GM18867 (cell line): ENCODE measurements around the gene IQSEC1.

Experiments used
- ATAC-seq: cut with Tn5 transposase; IDR thresholded peaks from one replicate; pipeline ENCODE4 v1.9.1; 2021; ENCODE audit warnings: mild to moderate bottlenecking, moderate library complexity; ENCODE audit not compliant: unreplicated experiment

Gene IQSEC1

DNA sequence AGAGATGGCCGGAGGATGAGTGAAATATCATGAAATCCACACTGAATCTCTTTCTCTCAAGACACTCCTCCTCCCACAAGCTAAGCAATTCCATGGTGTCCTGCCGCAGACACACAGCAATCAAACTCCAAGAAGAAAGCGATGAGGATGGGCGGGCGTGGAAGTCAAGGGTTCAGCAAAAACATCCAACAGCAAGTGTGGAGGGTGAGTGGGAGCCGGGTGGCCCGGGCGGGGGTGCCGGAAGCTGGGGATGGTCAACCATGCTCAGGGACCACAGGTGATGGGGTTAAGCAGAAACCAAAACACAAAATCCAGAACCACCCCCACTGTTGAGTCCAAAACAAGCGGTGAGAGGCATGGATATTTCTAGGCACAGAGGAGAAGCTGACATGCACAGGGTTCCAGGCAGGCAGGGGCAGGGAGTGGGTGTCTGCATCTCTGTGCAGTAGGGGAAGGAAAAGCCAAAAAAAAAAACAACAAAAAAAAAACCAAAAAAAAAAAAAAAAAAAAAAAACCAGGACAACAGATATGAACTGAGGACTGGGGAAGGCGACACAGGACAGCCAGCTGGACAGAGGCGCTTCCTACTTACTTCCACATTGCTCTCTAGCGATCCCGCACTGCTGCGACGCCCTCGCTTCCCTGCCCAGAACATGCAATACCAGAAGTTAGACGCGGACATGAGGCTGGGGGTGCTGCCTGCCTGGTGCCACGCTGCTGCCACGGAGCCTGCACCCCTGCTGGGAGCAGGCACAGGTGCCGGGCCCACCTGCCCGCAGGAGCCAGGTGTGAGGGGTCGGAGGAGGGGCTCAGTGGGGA is 170.8 kb downstream of the IQSEC1 start:
- ATAC-seq: no peak

DNA sequence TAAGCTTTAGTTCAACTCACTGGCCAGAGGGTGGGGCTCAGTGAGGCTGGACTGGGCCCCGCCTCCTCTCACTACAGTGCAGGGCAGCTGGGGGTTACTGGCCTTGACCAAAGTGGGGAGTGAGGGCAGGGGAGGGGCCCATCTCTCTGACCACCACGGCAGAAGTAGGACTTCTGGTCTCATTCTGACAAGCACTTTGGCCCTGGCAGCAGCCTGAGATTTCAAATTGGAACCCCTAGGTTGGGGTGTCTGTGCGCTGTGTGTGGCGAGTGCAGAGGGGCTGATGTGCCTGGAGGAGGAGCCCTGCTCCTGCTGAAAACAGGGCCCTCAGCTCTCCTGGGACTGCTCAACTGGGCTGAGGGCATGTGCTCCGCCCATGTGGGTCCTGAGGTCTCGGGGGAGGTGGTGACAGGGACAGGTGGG is 171.6 kb downstream of the IQSEC1 start:
- ATAC-seq: no peak

- no peak for ATAC-seq
Observed at GRCh38 chr3:12900885-12901411, 172.3 kb downstream of the IQSEC1 start.

GRCh38 chr3:12898965-12899755 is 174.1 kb downstream of the IQSEC1 start:
- ATAC-seq: no peak

- ATAC-seq: no peak
Observed at GRCh38 chr3:12898290-12898964, 174.8 kb downstream of the IQSEC1 start.

GRCh38 chr3:12897381-12898289 is 175.6 kb downstream of the IQSEC1 start:
- no peak for ATAC-seq

DNA sequence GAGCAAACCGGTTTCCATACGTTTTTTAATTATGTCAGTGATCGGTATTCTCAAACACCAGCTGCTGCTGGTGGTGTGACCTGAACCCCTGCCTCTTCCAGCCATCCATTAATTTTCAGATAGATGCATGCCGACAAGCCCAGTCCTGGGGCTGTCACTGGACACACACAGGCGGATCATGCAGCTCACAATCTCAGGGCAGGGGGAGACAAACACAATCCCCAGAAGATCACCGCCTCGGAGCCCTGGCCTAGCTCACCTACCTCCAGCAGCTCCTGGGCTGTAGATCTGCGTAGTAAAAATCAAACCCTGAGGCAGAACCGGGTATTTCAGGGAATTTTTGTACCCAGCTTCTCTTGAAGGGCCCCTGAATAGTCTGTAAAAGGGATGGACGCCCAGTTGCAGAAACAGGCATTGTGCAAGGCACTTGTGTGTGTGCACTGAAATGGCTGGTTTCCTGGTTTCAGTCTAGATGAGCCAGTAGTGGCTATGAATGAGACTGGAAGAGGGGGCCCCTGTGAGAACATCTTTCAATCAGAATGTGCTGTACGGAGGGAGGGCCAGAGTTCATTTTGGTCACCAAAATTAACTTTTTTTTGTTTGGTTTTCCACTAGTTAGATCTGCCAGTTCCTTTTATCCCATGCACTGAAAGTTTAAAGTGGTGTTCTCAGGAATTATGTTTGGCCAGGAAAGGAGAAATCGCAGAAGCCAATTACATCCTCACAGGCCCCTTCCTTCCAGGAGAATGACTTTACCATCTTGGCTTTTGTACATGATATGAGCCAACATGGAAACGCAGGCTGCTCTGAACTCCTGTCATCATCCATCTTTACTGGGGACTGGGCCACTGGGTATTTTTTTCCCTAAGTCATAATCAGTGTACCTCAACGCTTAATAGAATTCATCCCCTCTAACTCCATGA is 176.9 kb downstream of the IQSEC1 start:
- ATAC-seq: no peak

DNA sequence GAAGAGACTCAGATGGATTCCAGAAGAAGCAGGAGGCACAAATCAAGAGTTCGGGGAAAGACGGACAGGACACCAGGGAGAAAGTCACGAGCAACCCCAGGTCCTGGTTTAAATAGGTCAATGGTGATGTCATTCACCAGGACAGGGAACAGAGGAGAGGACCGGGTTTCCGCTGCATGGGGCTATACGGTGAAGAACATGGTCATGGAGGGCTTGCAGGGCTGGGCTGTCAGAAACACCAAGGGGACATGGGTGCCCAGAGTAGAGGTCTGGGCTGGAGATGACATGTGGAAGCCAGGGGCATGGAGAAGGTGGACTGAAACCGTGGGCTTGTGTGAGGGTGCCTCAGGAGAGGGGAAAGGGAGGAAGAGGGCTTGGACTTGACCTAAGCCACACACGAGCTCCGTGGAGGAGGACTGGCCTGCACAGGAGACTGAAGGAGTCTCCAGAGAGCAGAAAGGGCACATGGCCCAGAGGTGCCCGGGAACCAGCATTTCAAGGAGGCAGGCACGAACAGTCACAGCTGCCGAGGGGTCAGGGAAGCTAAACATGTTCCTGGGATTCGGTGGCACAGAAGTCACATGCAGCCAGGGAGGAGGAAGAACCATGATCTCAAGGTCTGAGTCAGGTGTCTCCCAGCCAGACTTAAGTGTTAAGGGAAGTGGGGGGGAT is 177.7 kb downstream of the IQSEC1 start:
- no peak for ATAC-seq

GRCh38 chr3:12894629-12895028 is 178.6 kb downstream of the IQSEC1 start:
- ATAC-seq: no peak

- ATAC-seq: no peak
Observed at GRCh38 chr3:12893852-12894251, 179.4 kb downstream of the IQSEC1 start.

DNA sequence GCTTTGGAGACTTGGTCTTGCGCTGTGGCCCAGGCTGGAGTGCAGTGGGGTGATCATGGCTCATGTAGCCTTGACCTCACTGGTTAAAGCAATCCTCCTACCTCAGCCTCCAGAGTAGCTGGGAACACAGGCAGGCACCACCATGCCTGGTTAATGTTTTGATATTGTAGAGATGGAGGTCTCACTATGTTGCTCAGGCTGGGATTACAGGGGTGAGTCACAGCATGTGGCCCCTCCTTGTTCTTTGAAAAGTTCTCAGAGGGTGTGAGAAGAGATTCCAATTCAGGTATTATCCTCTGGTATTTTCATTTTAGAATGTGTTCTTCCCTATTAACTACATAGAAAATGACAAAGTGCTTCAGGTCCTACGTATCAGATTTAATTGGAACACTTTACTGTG is 180.0 kb downstream of the IQSEC1 start:
- no peak for ATAC-seq

GRCh38 chr3:12892840-12893189 is 180.4 kb downstream of the IQSEC1 start:
- ATAC-seq: no peak

- ATAC-seq: no peak
Observed at GRCh38 chr3:12891985-12892839, 181.0 kb downstream of the IQSEC1 start.

GRCh38 chr3:12891391-12891984 is 181.7 kb downstream of the IQSEC1 start:
- no peak for ATAC-seq

DNA sequence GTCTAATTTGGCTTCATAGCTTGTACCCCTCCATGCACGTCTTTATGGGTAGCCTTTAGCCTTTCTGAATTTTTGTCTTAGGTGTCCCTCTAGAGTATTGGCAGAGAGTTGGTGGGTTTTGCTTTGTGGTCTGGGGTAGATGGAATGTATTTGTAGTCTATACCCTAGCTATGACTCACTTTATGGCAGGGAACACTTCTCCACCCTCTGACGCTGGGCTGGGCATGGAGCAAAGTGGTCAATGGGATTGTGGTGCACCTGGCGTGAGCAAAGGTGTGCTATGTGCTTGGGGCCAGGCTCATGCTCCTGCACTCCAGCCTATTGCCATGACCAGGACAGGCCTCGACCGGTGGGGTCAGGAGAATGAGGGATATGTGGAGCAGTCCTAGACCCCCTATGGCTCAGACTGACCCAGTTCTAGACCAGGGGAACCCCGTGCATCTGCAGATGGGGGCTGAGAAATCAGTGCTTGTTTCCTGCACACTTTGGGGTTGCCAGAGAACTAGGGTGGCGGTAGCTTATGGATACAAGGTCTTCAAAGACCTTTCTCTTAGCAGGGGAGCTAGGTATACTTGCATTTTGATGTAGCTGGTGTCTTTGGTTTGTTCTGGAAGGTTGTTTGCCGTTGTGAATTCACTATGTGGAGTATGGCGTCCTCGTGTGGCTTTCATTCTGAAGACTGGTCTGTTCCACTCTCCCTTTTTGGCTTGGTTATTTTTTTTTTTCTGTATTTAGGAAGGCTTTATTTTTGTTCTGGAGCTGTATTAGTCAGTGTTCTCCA is 182.4 kb downstream of the IQSEC1 start:
- ATAC-seq: no peak

DNA sequence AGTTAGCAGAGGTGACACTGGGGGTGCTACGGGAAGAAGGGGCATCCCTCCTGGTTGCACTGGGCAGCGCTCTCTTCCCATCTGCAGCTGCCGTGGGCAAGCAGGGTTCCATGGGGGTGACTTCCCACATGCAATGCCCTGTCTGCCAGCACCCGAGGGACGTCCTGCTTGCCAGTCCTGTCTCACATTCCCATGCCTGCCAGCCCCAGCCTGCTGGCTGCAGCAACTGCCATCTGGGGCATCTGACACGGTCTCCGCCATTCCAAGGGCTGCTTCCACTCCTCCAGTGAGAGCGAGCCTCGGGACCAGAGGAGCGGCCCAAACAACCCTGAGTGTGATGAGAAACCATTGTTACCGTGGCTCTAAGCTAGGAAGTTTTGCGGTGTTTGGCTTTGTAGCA is 186.5 kb downstream of the IQSEC1 start:
- ATAC-seq: no peak
